Neural progenitor cell (in vitro differentiated cells): ENCODE results near the gene TSSK2. TPM values are rescaled to one million over a fixed set of nuclear protein-coding genes. Genes with fewer than 3 reads are reported as not detected.

ENCODE experiments used
- DNase-seq: peaks from one replicate; pipeline ENCODE4 v3.0.0-alpha.2; 2016; ENCODE audit warnings: low spot score
- H2AFZ ChIP-seq: fragments of 200-600 bp; sonication (generic); replicated peaks from 2 replicates; pipeline ENCODE4 v1.6.1; 2016; ENCODE audit warnings: antibody characterized with exemption
- H3F3A ChIP-seq: fragments of 200-600 bp; sonication (generic); 2 replicates; pipeline ENCODE4 v1.6.1; 2016; ENCODE audit warnings: antibody characterized with exemption, low read depth
- H3K27ac ChIP-seq: fragments of 200-600 bp; sonication (generic); 2 replicates; pipeline ENCODE4 v1.5.1; 2016; ENCODE audit warnings: mild to moderate bottlenecking
- H3K27me3 ChIP-seq: fragments of 200-600 bp; sonication (generic); 2 replicates; pipeline ENCODE4 v1.6.1; 2016; ENCODE audit warnings: mild to moderate bottlenecking, moderate library complexity
- H3K36me3 ChIP-seq: fragments of 200-600 bp; sonication (generic); 2 replicates; pipeline ENCODE4 v1.5.1; 2016
- H3K4me1 ChIP-seq: fragments of 200-600 bp; sonication (generic); 2 replicates; pipeline ENCODE4 v1.6.1; 2016; ENCODE audit warnings: mixed run types
- H3K4me2 ChIP-seq: fragments of 200-600 bp; sonication (generic); 2 replicates; pipeline ENCODE4 v1.6.1; 2016
- H3K4me3 ChIP-seq: fragments of 200-600 bp; sonication (generic); 2 replicates; pipeline ENCODE4 v1.5.1; 2016
- H3K79me2 ChIP-seq: fragments of 200-600 bp; sonication (generic); 2 replicates; pipeline ENCODE4 v1.6.1; 2016; ENCODE audit warnings: low read depth
- H3K9ac ChIP-seq: fragments of 200-600 bp; sonication (generic); 2 replicates; pipeline ENCODE4 v1.6.1; 2016
- H3K9me3 ChIP-seq: fragments of 200-600 bp; sonication (generic); 2 replicates; pipeline ENCODE4 v1.5.1; 2016; ENCODE audit warnings: low read depth
- H4K20me1 ChIP-seq: fragments of 200-600 bp; sonication (generic); 2 replicates; pipeline ENCODE4 v1.6.1; 2016; ENCODE audit warnings: low read depth
- H3K27ac Mint-ChIP-seq: 3 replicates; pipeline ENCODE4 v1.8.0; 2021; ENCODE audit warnings: mixed read lengths
- H3K27me3 Mint-ChIP-seq: 2 replicates; pipeline ENCODE4 v1.8.0; 2022; ENCODE audit warnings: low read depth, mild to moderate bottlenecking, inconsistent platforms, moderate library complexity, mixed read lengths; ENCODE audit not compliant: insufficient read depth
- H3K36me3 Mint-ChIP-seq: 3 replicates; pipeline ENCODE4 v1.8.0; 2021; ENCODE audit warnings: mixed read lengths
- H3K4me1 Mint-ChIP-seq: 3 replicates; pipeline ENCODE4 v1.8.0; 2021; ENCODE audit warnings: mixed read lengths
- H3K4me3 Mint-ChIP-seq: 3 replicates; pipeline ENCODE4 v1.8.0; 2021; ENCODE audit warnings: mild to moderate bottlenecking, moderate library complexity, mixed read lengths
- H3K9me3 Mint-ChIP-seq: 3 replicates; pipeline ENCODE4 v1.8.0; 2020; ENCODE audit warnings: mixed read lengths
- CTCF ChIP-seq: fragments of 200-600 bp; sonication (generic); IDR thresholded peaks from 2 replicates; pipeline ENCODE4 v1.5.1; 2017; ENCODE audit warnings: antibody characterized with exemption, mild to moderate bottlenecking
- EZH2 ChIP-seq: fragments of 200-600 bp; sonication (generic); IDR thresholded peaks from 2 replicates; pipeline ENCODE4 v1.6.1; 2017; ENCODE audit warnings: antibody characterized with exemption, mild to moderate bottlenecking, moderate library complexity
- EZH2phosphoT487 ChIP-seq: fragments of 200-600 bp; sonication (generic); IDR thresholded peaks from 2 replicates; pipeline ENCODE4 v1.6.1; 2017; ENCODE audit warnings: antibody characterized with exemption
- total RNA-seq: library from RNA; depleted of rRNA; stranded (reverse); fragments of >200 nt; gene quantifications from 2 replicates; pipeline ENCODE4 v1.2.3, GENCODE V29; 2015; ENCODE audit warnings: low replicate concordance

The TSSK2 gene
- total RNA-seq, 1 donor from 2014 or later: not detected

- Histone ChIP-seq H3F3A (peaks cover 21% of the 10 kb centered on the region), H3K9ac (no peak overlapping the region), H3K9me3 (no peaks in the 10 kb centered on the region), H3K4me1 (peaks cover 7% of the 10 kb centered on the region), H3K4me2 (no peak overlapping the region), H3K27ac (no peak overlapping the region), H3K4me3 (no peak overlapping the region), H2AFZ (no peak overlapping the region), H4K20me1 (peaks cover 24% of the 10 kb centered on the region), H3K27me3 (peaks cover 8% of the 10 kb centered on the region), H3K79me2 (peaks cover 14% of the 10 kb centered on the region), H3K36me3 (no peaks in the 10 kb centered on the region)
- peak; percentile 1 for DNase-seq
- H3K4me1 Mint-ChIP-seq: peaks cover 15% of the 10 kb centered on the region
- no peaks in the 10 kb centered on the region for H3K36me3 Mint-ChIP-seq
- TF ChIP-seq CTCF: no peak
- TF ChIP-seq EZH2: no peak
- TF ChIP-seq EZH2phosphoT487: no peak
- H3K9me3 Mint-ChIP-seq: no peaks in the 10 kb centered on the region
- H3K27me3 Mint-ChIP-seq: peaks cover 3% of the 10 kb centered on the region
- no peak overlapping the region for H3K4me3 Mint-ChIP-seq
- H3K27ac Mint-ChIP-seq: no peak overlapping the region
Measured at GRCh38 chr22:19180740-19181410, 49.8 kb downstream of the TSSK2 start.

GRCh38 chr22:19181786-19182471, 50.8 kb downstream of the TSSK2 start:
- Mint-ChIP-seq H3K4me1 (peaks cover 12% of the 10 kb centered on the region), H3K27ac (peak overlapping the region; percentile 86), H3K4me3 (peak overlapping the region; percentile 43), H3K27me3 (peaks cover 2% of the 10 kb centered on the region), H3K9me3 (no peaks in the 10 kb centered on the region), H3K36me3 (no peaks in the 10 kb centered on the region)
- peaks cover 13% of the 10 kb centered on the region for H3F3A ChIP-seq
- H3K79me2 ChIP-seq: peaks cover 14% of the 10 kb centered on the region
- no peak overlapping the region for H2AFZ ChIP-seq
- peaks cover 14% of the 10 kb centered on the region for H4K20me1 ChIP-seq
- H3K4me1 ChIP-seq: peaks cover 4% of the 10 kb centered on the region
- peaks cover 8% of the 10 kb centered on the region for H3K27me3 ChIP-seq
- no peaks in the 10 kb centered on the region for H3K36me3 ChIP-seq
- TF ChIP-seq EZH2 (no peak), EZH2phosphoT487 (no peak), CTCF (no peak)
- H3K4me3 ChIP-seq: no peak overlapping the region
- no peak overlapping the region for H3K9ac ChIP-seq
- no peak for DNase-seq
- no peaks in the 10 kb centered on the region for H3K9me3 ChIP-seq
- H3K27ac ChIP-seq: no peak overlapping the region
- no peak overlapping the region for H3K4me2 ChIP-seq

Other genes starting within 250 kb of the TSSK2 start
- gene DGCR6, start 225.0 kb upstream of the TSSK2 start, total RNA-seq: 4.2 and 5.2 TPM in 2 replicates
- gene PRODH, start 195.0 kb upstream of the TSSK2 start, total RNA-seq: 9.3 and 18.8 TPM in 2 replicates
- gene DGCR2, start 8.9 kb upstream of the TSSK2 start, total RNA-seq: 20.6 and 50.9 TPM in 2 replicates
- 7.2 and 12.5 TPM in 2 replicates for gene ESS2, start 13.3 kb downstream of the TSSK2 start, total RNA-seq
- gene GSC2, start 19.0 kb downstream of the TSSK2 start, total RNA-seq: not detected in 2 replicates
- gene SLC25A1, start 47.4 kb downstream of the TSSK2 start, total RNA-seq: 28.6 and 97.0 TPM in 2 replicates
- gene CLTCL1, start 160.4 kb downstream of the TSSK2 start, total RNA-seq: 7.9 and 13.7 TPM in 2 replicates